Loucy (cell line): ENCODE results near the gene CSTPP1.

Experiments
- H2AFZ ChIP-seq: fragments of 200-600 bp; sonication (generic); 2 replicates; pipeline ENCODE4 v1.6.0; 2016; ENCODE audit warnings: antibody characterized with exemption, mild to moderate bottlenecking, low read length, moderate library complexity
- H3F3A ChIP-seq: fragments of 200-600 bp; 2 replicates; pipeline ENCODE4 v1.6.0; 2016; ENCODE audit warnings: antibody characterized with exemption, low read depth, mild to moderate bottlenecking
- H3K27me3 ChIP-seq: fragments of 200-600 bp; sonication (generic); 2 replicates; pipeline ENCODE4 v1.6.1; 2014; ENCODE audit warnings: low read length, mild to moderate bottlenecking; ENCODE audit not compliant: insufficient read depth, poor library complexity, severe bottlenecking
- H3K36me3 ChIP-seq: fragments of 200-600 bp; sonication (generic); 2 replicates; pipeline ENCODE4 v1.6.1; 2016; ENCODE audit warnings: low read length; ENCODE audit not compliant: insufficient read depth
- H3K4me1 ChIP-seq: fragments of 200-600 bp; sonication (generic); 2 replicates; pipeline ENCODE4 v1.5.1; 2014; ENCODE audit warnings: low read length, mild to moderate bottlenecking; ENCODE audit not compliant: insufficient read depth, poor library complexity, severe bottlenecking
- H3K4me2 ChIP-seq: fragments of 200-600 bp; sonication (generic); 2 replicates; pipeline ENCODE4 v1.6.0; 2014; ENCODE audit warnings: antibody characterized with exemption, low read length, low read depth, mild to moderate bottlenecking; ENCODE audit not compliant: poor library complexity, severe bottlenecking
- H3K4me3 ChIP-seq: fragments of 200-600 bp; sonication (generic); 2 replicates; pipeline ENCODE4 v1.5.1; 2014; ENCODE audit warnings: low read length, mild to moderate bottlenecking, mixed read lengths; ENCODE audit not compliant: poor library complexity, severe bottlenecking
- H3K79me2 ChIP-seq: fragments of 200-600 bp; sonication (generic); 2 replicates; pipeline ENCODE4 v1.6.1; 2014; ENCODE audit warnings: low read length; ENCODE audit not compliant: insufficient read depth
- H3K9ac ChIP-seq: fragments of 200-600 bp; sonication (generic); 2 replicates; pipeline ENCODE4 v1.6.0; 2014; ENCODE audit warnings: mild to moderate bottlenecking, low read depth, low read length, moderate library complexity; ENCODE audit not compliant: poor library complexity, severe bottlenecking
- H3K9me2 ChIP-seq: fragments of 200-600 bp; sonication (generic); replicated peaks from 2 replicates; pipeline ENCODE4 v1.6.1; 2016; ENCODE audit warnings: low read depth, low read length, mixed read lengths
- H3K9me3 ChIP-seq: fragments of 200-600 bp; sonication (generic); 2 replicates; pipeline ENCODE4 v1.6.1; 2014; ENCODE audit warnings: mild to moderate bottlenecking, antibody characterized with exemption, low read length, low read depth; ENCODE audit not compliant: insufficient read depth
- H4K20me1 ChIP-seq: fragments of 200-600 bp; sonication (generic); 2 replicates; pipeline ENCODE4 v1.6.0; 2014; ENCODE audit warnings: antibody characterized with exemption, low read length, mild to moderate bottlenecking; ENCODE audit not compliant: insufficient read depth, poor library complexity, severe bottlenecking
- EZH2phosphoT487 ChIP-seq: fragments of 200-600 bp; IDR thresholded peaks from 2 replicates; pipeline ENCODE4 v1.6.1; 2018; ENCODE audit warnings: antibody characterized with exemption, mild to moderate bottlenecking, moderate library complexity, borderline replicate concordance
- TF ChIP-seq, protein P1 (sequence below): fragments of 200-600 bp; sonication (generic); conservative IDR thresholded peaks from 2 replicates; pipeline ENCODE4 v1.5.1; 2014; ENCODE audit warnings: mild to moderate bottlenecking, antibody characterized with exemption, low read length

Gene CSTPP1

DNA sequence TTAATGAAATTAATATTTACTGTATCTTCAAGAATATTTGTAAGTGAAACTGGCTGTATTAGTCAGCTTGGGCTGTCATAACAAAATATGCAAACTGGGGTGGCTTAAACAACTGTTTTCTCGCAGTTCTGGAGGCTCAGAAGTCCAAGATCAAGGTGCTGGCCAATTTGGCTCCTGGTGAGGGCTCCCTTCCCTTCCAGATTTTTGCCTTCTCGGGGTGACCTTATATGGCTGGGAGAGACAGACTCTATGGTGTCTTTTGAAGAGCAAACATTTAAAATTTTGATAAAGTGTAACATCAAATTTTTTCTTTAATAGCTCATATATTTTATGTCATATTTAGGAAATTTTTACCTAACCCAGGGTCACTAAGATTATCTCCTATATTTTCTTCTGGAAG, 30.2 kb downstream of the CSTPP1 start:
- H3K27me3 ChIP-seq: no peaks in the 10 kb centered on the region
- H3K4me2 ChIP-seq: no peak overlapping the region
- no peaks in the 10 kb centered on the region for H3K9me2 ChIP-seq
- peaks cover 5% of the 10 kb centered on the region; the same call in 1 of the 2 replicates for H3K9me3 ChIP-seq
- H3K4me1 ChIP-seq: no peaks in the 10 kb centered on the region
- TF ChIP-seq, protein P1, sequence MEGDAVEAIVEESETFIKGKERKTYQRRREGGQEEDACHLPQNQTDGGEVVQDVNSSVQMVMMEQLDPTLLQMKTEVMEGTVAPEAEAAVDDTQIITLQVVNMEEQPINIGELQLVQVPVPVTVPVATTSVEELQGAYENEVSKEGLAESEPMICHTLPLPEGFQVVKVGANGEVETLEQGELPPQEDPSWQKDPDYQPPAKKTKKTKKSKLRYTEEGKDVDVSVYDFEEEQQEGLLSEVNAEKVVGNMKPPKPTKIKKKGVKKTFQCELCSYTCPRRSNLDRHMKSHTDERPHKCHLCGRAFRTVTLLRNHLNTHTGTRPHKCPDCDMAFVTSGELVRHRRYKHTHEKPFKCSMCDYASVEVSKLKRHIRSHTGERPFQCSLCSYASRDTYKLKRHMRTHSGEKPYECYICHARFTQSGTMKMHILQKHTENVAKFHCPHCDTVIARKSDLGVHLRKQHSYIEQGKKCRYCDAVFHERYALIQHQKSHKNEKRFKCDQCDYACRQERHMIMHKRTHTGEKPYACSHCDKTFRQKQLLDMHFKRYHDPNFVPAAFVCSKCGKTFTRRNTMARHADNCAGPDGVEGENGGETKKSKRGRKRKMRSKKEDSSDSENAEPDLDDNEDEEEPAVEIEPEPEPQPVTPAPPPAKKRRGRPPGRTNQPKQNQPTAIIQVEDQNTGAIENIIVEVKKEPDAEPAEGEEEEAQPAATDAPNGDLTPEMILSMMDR: no peak
- no peak for TF ChIP-seq EZH2phosphoT487
- H2AFZ ChIP-seq: no peak overlapping the region
- H3K4me3 ChIP-seq: no peak overlapping the region
- H3F3A ChIP-seq: no peaks in the 10 kb centered on the region
- no peaks in the 10 kb centered on the region for H3K36me3 ChIP-seq
- H3K79me2 ChIP-seq: no peaks in the 10 kb centered on the region
- no peak overlapping the region for H3K9ac ChIP-seq
- H4K20me1 ChIP-seq: no peaks in the 10 kb centered on the region

DNA sequence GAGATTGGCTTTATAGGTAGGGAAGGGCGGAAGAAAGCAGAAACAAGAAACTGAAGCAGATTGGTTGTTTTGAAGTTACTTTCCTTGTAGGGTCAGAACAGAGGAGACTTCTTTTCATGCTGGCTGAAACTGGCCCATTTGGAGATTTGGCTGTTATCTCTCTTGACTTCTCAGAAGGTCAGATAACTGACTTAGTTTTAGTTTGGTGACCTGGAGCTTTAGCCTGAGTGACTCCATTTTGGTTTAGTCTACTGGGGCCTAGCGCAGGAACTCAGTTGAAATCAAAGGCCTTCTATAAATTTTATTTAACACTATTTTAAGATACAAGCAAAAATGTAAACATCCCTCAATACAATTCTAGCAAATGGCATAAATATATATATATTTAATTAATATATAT, 31.4 kb downstream of the CSTPP1 start:
- no peak overlapping the region for H3K9ac ChIP-seq
- no peaks in the 10 kb centered on the region for H3K9me3 ChIP-seq
- no peak overlapping the region for H3K4me2 ChIP-seq
- no peaks in the 10 kb centered on the region for H3F3A ChIP-seq
- H2AFZ ChIP-seq: no peak overlapping the region
- no peaks in the 10 kb centered on the region for H3K27me3 ChIP-seq
- H3K4me3 ChIP-seq: no peak overlapping the region
- no peaks in the 10 kb centered on the region for H3K4me1 ChIP-seq
- H4K20me1 ChIP-seq: no peaks in the 10 kb centered on the region
- H3K36me3 ChIP-seq: no peaks in the 10 kb centered on the region
- no peaks in the 10 kb centered on the region for H3K9me2 ChIP-seq
- TF ChIP-seq, protein P1: no peak
- no peak for TF ChIP-seq EZH2phosphoT487
- no peaks in the 10 kb centered on the region for H3K79me2 ChIP-seq

DNA sequence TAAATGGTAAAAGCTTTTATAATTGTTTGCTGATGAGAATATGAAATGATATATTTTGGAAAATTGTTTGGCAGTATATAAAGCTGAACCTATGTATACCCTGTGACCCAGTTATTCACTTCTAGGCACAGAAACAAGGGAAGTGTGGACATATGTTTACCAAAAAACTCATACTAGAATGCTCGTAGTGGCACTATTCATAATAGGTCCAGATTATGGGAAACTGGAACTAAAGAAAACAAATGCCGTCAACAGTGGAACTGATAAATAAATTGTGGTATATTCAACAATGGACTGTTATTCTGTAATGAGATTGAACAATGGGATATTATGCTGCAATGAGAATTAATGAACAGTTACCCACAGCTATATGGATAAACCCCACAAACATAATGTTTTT, 32.8 kb downstream of the CSTPP1 start:
- H3K79me2 ChIP-seq: no peaks in the 10 kb centered on the region
- H3K9me2 ChIP-seq: no peaks in the 10 kb centered on the region
- no peaks in the 10 kb centered on the region for H3F3A ChIP-seq
- no peak for TF ChIP-seq EZH2phosphoT487
- TF ChIP-seq, protein P1: no peak
- no peak overlapping the region for H2AFZ ChIP-seq
- H3K4me2 ChIP-seq: no peak overlapping the region
- H3K27me3 ChIP-seq: no peaks in the 10 kb centered on the region
- no peaks in the 10 kb centered on the region for H3K9me3 ChIP-seq
- no peak overlapping the region for H3K4me3 ChIP-seq
- no peak overlapping the region for H3K9ac ChIP-seq
- H3K36me3 ChIP-seq: no peaks in the 10 kb centered on the region
- no peaks in the 10 kb centered on the region for H4K20me1 ChIP-seq
- H3K4me1 ChIP-seq: no peaks in the 10 kb centered on the region
